ENCODE results near the gene ETV3L.

ETV3L gene

GRCh38 chr1:157139052-157139715 is 39.6 kb upstream of the ETV3L start:
- Histone ChIP-seq H3K27ac (ENCODE audit: low read depth, low read length) (peak overlapping the region; percentile 96), H3K27me3 (ENCODE audit: control insufficient read depth in 1 of 2, insufficient read depth in 2 of 2, low read length in 2 of 2) (no peaks in the 10 kb centered on the region), H3K9me3 (ENCODE audit: control insufficient read depth in 1 of 2, low read length in 2 of 2) (no peaks in the 10 kb centered on the region), H3K9ac (ENCODE audit: low read depth in 1 of 2, low read length in 2 of 2) (peak overlapping the region; percentile 91 to 95), H3K4me3 (ENCODE audit: low read depth in 1 of 2, low read length in 2 of 2) (peak overlapping the region; percentile 76 to 93), H3K4me1 (ENCODE audit: control insufficient read depth in 1 of 2, insufficient read depth in 2 of 2, low read length in 2 of 2) (peaks cover 37 to 51% of the 10 kb centered on the region in 2 donors), H3K36me3 (ENCODE audit: control insufficient read depth in 1 of 2, insufficient read depth in 2 of 2, low read length in 2 of 2) (peaks cover 18 to 20% of the 10 kb centered on the region in 2 donors)

- Histone ChIP-seq H3K27me3 (ENCODE audit: control insufficient read depth in 1 of 2, insufficient read depth in 2 of 2, low read length in 2 of 2) (no peaks in the 10 kb centered on the region), H3K4me3 (ENCODE audit: low read depth in 1 of 2, low read length in 2 of 2) (peak within 1 kb of the TSS; percentile 76 to 93), H3K36me3 (ENCODE audit: control insufficient read depth in 1 of 2, insufficient read depth in 2 of 2, low read length in 2 of 2) (peaks cover 24 to 27% of the 10 kb centered on the region in 2 donors), H3K27ac (ENCODE audit: low read depth, low read length) (peak within 1 kb of the TSS; percentile 96), H3K9ac (ENCODE audit: low read depth in 1 of 2, low read length in 2 of 2) (peak within 1 kb of the TSS; percentile 91 to 95), H3K9me3 (ENCODE audit: control insufficient read depth in 1 of 2, low read length in 2 of 2) (no peaks in the 10 kb centered on the region), H3K4me1 (ENCODE audit: control insufficient read depth in 1 of 2, insufficient read depth in 2 of 2, low read length in 2 of 2) (peaks cover 34 to 46% of the 10 kb centered on the region in 2 donors)
These were observed 38.8 kb upstream of the ETV3L start, which contains the start of gene ETV3 for GRCh38 chr1:157138220-157139051. Gene ETV3 (minus strand): TSS chr1:157138395. CDS start chr1:157136352, 2,043 bp downstream.

GRCh38 chr1:157137408-157138219 is 38.0 kb upstream of the ETV3L start:
- H3K9ac ChIP-seq (ENCODE audit: low read depth in 1 of 2, low read length in 2 of 2): peak overlapping the region; percentile 91 to 95
- H3K4me1 ChIP-seq (ENCODE audit: control insufficient read depth in 1 of 2, insufficient read depth in 2 of 2, low read length in 2 of 2): peaks cover 38 to 41% of the 10 kb centered on the region in 2 donors
- H3K4me3 ChIP-seq (ENCODE audit: low read depth in 1 of 2, low read length in 2 of 2): peak overlapping the region; percentile 76 to 93
- H3K27me3 ChIP-seq (ENCODE audit: control insufficient read depth in 1 of 2, insufficient read depth in 2 of 2, low read length in 2 of 2): no peaks in the 10 kb centered on the region
- H3K9me3 ChIP-seq (ENCODE audit: control insufficient read depth in 1 of 2, low read length in 2 of 2): no peaks in the 10 kb centered on the region
- peaks cover 26 to 35% of the 10 kb centered on the region in 2 donors for H3K36me3 ChIP-seq (ENCODE audit: control insufficient read depth in 1 of 2, insufficient read depth in 2 of 2, low read length in 2 of 2)
- H3K27ac ChIP-seq (ENCODE audit: low read depth, low read length): peak overlapping the region; percentile 96

- no peaks in the 10 kb centered on the region for H3K9me3 ChIP-seq (ENCODE audit: control insufficient read depth in 1 of 2, low read length in 2 of 2)
- peak overlapping the region; percentile 76 to 93 for H3K4me3 ChIP-seq (ENCODE audit: low read depth in 1 of 2, low read length in 2 of 2)
- H3K27ac ChIP-seq (ENCODE audit: low read depth, low read length): no peak overlapping the region
- peak overlapping the region; percentile 91 to 95 for H3K9ac ChIP-seq (ENCODE audit: low read depth in 1 of 2, low read length in 2 of 2)
- H3K27me3 ChIP-seq (ENCODE audit: control insufficient read depth in 1 of 2, insufficient read depth in 2 of 2, low read length in 2 of 2): no peaks in the 10 kb centered on the region
- peaks cover 26 to 40% of the 10 kb centered on the region in 2 donors for H3K36me3 ChIP-seq (ENCODE audit: control insufficient read depth in 1 of 2, insufficient read depth in 2 of 2, low read length in 2 of 2)
- peaks cover 40 to 41% of the 10 kb centered on the region in 2 donors for H3K4me1 ChIP-seq (ENCODE audit: control insufficient read depth in 1 of 2, insufficient read depth in 2 of 2, low read length in 2 of 2)
These were observed 37.4 kb upstream of the ETV3L start for GRCh38 chr1:157137046-157137407.

- Histone ChIP-seq H3K36me3 (ENCODE audit: control insufficient read depth in 1 of 2, insufficient read depth in 2 of 2, low read length in 2 of 2) (peaks cover 26 to 47% of the 10 kb centered on the region in 2 donors), H3K9me3 (ENCODE audit: control insufficient read depth in 1 of 2, low read length in 2 of 2) (no peaks in the 10 kb centered on the region), H3K4me3 (ENCODE audit: low read depth in 1 of 2, low read length in 2 of 2) (peak overlapping the region; percentile 26 to 93), H3K4me1 (ENCODE audit: control insufficient read depth in 1 of 2, insufficient read depth in 2 of 2, low read length in 2 of 2) (peaks cover 48% of the 10 kb centered on the region in 2 donors), H3K9ac (ENCODE audit: low read depth in 1 of 2, low read length in 2 of 2) (peak overlapping the region in 1 of 2 donors; percentile 6), H3K27ac (ENCODE audit: low read depth, low read length) (no peak overlapping the region), H3K27me3 (ENCODE audit: control insufficient read depth in 1 of 2, insufficient read depth in 2 of 2, low read length in 2 of 2) (no peaks in the 10 kb centered on the region)
These were observed 36.5 kb upstream of the ETV3L start for GRCh38 chr1:157136133-157136532.

GRCh38 chr1:157135646-157136045 is 36.0 kb upstream of the ETV3L start:
- H3K27me3 ChIP-seq (ENCODE audit: control insufficient read depth in 1 of 2, insufficient read depth in 2 of 2, low read length in 2 of 2): no peaks in the 10 kb centered on the region
- peak overlapping the region in 1 of 2 donors; percentile 93 for H3K4me3 ChIP-seq (ENCODE audit: low read depth in 1 of 2, low read length in 2 of 2)
- no peak overlapping the region for H3K9ac ChIP-seq (ENCODE audit: low read depth in 1 of 2, low read length in 2 of 2)
- no peaks in the 10 kb centered on the region for H3K9me3 ChIP-seq (ENCODE audit: control insufficient read depth in 1 of 2, low read length in 2 of 2)
- H3K27ac ChIP-seq (ENCODE audit: low read depth, low read length): no peak overlapping the region
- peaks cover 48% of the 10 kb centered on the region in 2 donors for H3K4me1 ChIP-seq (ENCODE audit: control insufficient read depth in 1 of 2, insufficient read depth in 2 of 2, low read length in 2 of 2)
- peaks cover 26 to 51% of the 10 kb centered on the region in 2 donors for H3K36me3 ChIP-seq (ENCODE audit: control insufficient read depth in 1 of 2, insufficient read depth in 2 of 2, low read length in 2 of 2)

GRCh38 chr1:157135070-157135469 is 35.5 kb upstream of the ETV3L start:
- H3K4me1 ChIP-seq (ENCODE audit: control insufficient read depth in 1 of 2, insufficient read depth in 2 of 2, low read length in 2 of 2): peaks cover 48% of the 10 kb centered on the region in 2 donors
- no peaks in the 10 kb centered on the region for H3K9me3 ChIP-seq (ENCODE audit: control insufficient read depth in 1 of 2, low read length in 2 of 2)
- H3K9ac ChIP-seq (ENCODE audit: low read depth in 1 of 2, low read length in 2 of 2): no peak overlapping the region
- H3K4me3 ChIP-seq (ENCODE audit: low read depth in 1 of 2, low read length in 2 of 2): no peak overlapping the region
- H3K36me3 ChIP-seq (ENCODE audit: control insufficient read depth in 1 of 2, insufficient read depth in 2 of 2, low read length in 2 of 2): peaks cover 31 to 57% of the 10 kb centered on the region in 2 donors
- no peak overlapping the region for H3K27ac ChIP-seq (ENCODE audit: low read depth, low read length)
- H3K27me3 ChIP-seq (ENCODE audit: control insufficient read depth in 1 of 2, insufficient read depth in 2 of 2, low read length in 2 of 2): no peaks in the 10 kb centered on the region

- peaks cover 43 to 45% of the 10 kb centered on the region in 2 donors for H3K4me1 ChIP-seq (ENCODE audit: control insufficient read depth in 1 of 2, insufficient read depth in 2 of 2, low read length in 2 of 2)
- H3K27ac ChIP-seq (ENCODE audit: low read depth, low read length): no peak overlapping the region
- no peaks in the 10 kb centered on the region for H3K27me3 ChIP-seq (ENCODE audit: control insufficient read depth in 1 of 2, insufficient read depth in 2 of 2, low read length in 2 of 2)
- H3K4me3 ChIP-seq (ENCODE audit: low read depth in 1 of 2, low read length in 2 of 2): no peak overlapping the region
- no peaks in the 10 kb centered on the region for H3K9me3 ChIP-seq (ENCODE audit: control insufficient read depth in 1 of 2, low read length in 2 of 2)
- peaks cover 32 to 61% of the 10 kb centered on the region in 2 donors for H3K36me3 ChIP-seq (ENCODE audit: control insufficient read depth in 1 of 2, insufficient read depth in 2 of 2, low read length in 2 of 2)
- H3K9ac ChIP-seq (ENCODE audit: low read depth in 1 of 2, low read length in 2 of 2): no peak overlapping the region
These were observed 34.8 kb upstream of the ETV3L start for GRCh38 chr1:157134442-157134841.

- H3K36me3 ChIP-seq (ENCODE audit: control insufficient read depth in 1 of 2, insufficient read depth in 2 of 2, low read length in 2 of 2): peaks cover 32 to 70% of the 10 kb centered on the region in 2 donors
- H3K9ac ChIP-seq (ENCODE audit: low read depth in 1 of 2, low read length in 2 of 2): no peak overlapping the region
- H3K27me3 ChIP-seq (ENCODE audit: control insufficient read depth in 1 of 2, insufficient read depth in 2 of 2, low read length in 2 of 2): no peaks in the 10 kb centered on the region
- H3K4me1 ChIP-seq (ENCODE audit: control insufficient read depth in 1 of 2, insufficient read depth in 2 of 2, low read length in 2 of 2): peaks cover 37 to 38% of the 10 kb centered on the region in 2 donors
- H3K4me3 ChIP-seq (ENCODE audit: low read depth in 1 of 2, low read length in 2 of 2): no peak overlapping the region
- H3K9me3 ChIP-seq (ENCODE audit: control insufficient read depth in 1 of 2, low read length in 2 of 2): no peaks in the 10 kb centered on the region
- no peak overlapping the region for H3K27ac ChIP-seq (ENCODE audit: low read depth, low read length)
These were observed 33.8 kb upstream of the ETV3L start for GRCh38 chr1:157133426-157133825.
